HUES64 (cell line): ENCODE data around the gene SEC11A.
"Not testable (repeated sequence)": the region's sequence is repeated elsewhere in the genome, so short reads cannot be mapped to it uniquely, and the experiment has no call there.

Experiments used
- H3K27ac ChIP-seq: 2 replicates; pipeline ENCODE4 v1.7.0; 2013; ENCODE audit warnings: low read depth, low read length, inconsistent platforms
- H3K27me3 ChIP-seq: 2 replicates; pipeline ENCODE4 v1.6.1; 2013; ENCODE audit warnings: mild to moderate bottlenecking, low read length; ENCODE audit not compliant: insufficient read depth
- H3K36me3 ChIP-seq: 2 replicates; pipeline ENCODE4 v1.6.1; 2013; ENCODE audit warnings: mild to moderate bottlenecking, low read length; ENCODE audit not compliant: insufficient read depth
- H3K4me1 ChIP-seq: 2 replicates; pipeline ENCODE4 v1.6.1; 2013; ENCODE audit warnings: mild to moderate bottlenecking, low read length, moderate library complexity; ENCODE audit not compliant: insufficient read depth
- H3K4me3 ChIP-seq: 2 replicates; pipeline ENCODE4 v1.5.1; 2013; ENCODE audit warnings: mild to moderate bottlenecking, low read length, moderate library complexity
- H3K9ac ChIP-seq: 2 replicates; pipeline ENCODE4 v1.6.1; 2013; ENCODE audit warnings: mild to moderate bottlenecking, low read depth, low read length
- H3K9me3 ChIP-seq: 2 replicates; pipeline ENCODE4 v1.6.1; 2013; ENCODE audit warnings: low read depth, low read length; ENCODE audit not compliant: insufficient read depth
- WGBS: fragments of 150-250, 120-280 bp; methylation state at CpG from one replicate; pipeline ENCODE4 v1.1.7; 2013; ENCODE audit warnings: missing lambda C conversion rate; 5-methylcytosine and 5-hydroxymethylcytosine counted together

The SEC11A gene

GRCh38 chr15:84736375-84736774 lies 20.4 kb upstream of the SEC11A start:
- H3K27me3 ChIP-seq, result no peaks in the 10 kb centered on the region
- H3K27ac ChIP-seq, result no peak overlapping the region
- WGBS, result 94% methylated on average over 5 of the region's 5 CpGs
- H3K36me3 ChIP-seq, result no peaks in the 10 kb centered on the region
- no peaks in the 10 kb centered on the region for H3K9me3 ChIP-seq
- H3K4me1 ChIP-seq, result peaks cover 4% of the 10 kb centered on the region; the same call in 1 of the 2 replicates
- H3K9ac ChIP-seq, result no peak overlapping the region
- H3K4me3 ChIP-seq, result no peak overlapping the region

GRCh38 chr15:84735480-84736061 lies 19.6 kb upstream of the SEC11A start:
- WGBS, result 75% methylated on average over 9 of the region's 9 CpGs
- not testable (repeated sequence) for H3K27me3 ChIP-seq, H3K4me1 ChIP-seq, H3K9me3 ChIP-seq, H3K9ac ChIP-seq, H3K36me3 ChIP-seq
- H3K27ac ChIP-seq, result peak overlapping the region; percentile 51
- peak overlapping the region; percentile 28 for H3K4me3 ChIP-seq

GRCh38 chr15:84734794-84735479 lies 19.0 kb upstream of the SEC11A start:
- Histone ChIP-seq H3K9ac (no peak overlapping the region), H3K4me3 (peak overlapping the region; percentile 28), H3K27ac (peak overlapping the region; percentile 69), H3K9me3 (no peaks in the 10 kb centered on the region), H3K36me3 (no peaks in the 10 kb centered on the region), H3K4me1 (peaks cover 4% of the 10 kb centered on the region; the same call in 1 of the 2 replicates), H3K27me3 (no peaks in the 10 kb centered on the region)
- WGBS, result 6% methylated on average over 7 of the region's 7 CpGs

- no peak overlapping the region for H3K4me3 ChIP-seq
- H3K27ac ChIP-seq, result no peak overlapping the region
- no peak overlapping the region for H3K9ac ChIP-seq
- no peaks in the 10 kb centered on the region for H3K9me3 ChIP-seq
- H3K27me3 ChIP-seq, result no peaks in the 10 kb centered on the region
- H3K36me3 ChIP-seq, result no peaks in the 10 kb centered on the region
- H3K4me1 ChIP-seq, result peaks cover 4% of the 10 kb centered on the region; the same call in 1 of the 2 replicates
Measured at GRCh38 chr15:84731774-84732173, 15.8 kb upstream of the SEC11A start.

- Histone ChIP-seq H3K27me3 (no peaks in the 10 kb centered on the region), H3K4me1 (no peaks in the 10 kb centered on the region), H3K9me3 (no peaks in the 10 kb centered on the region), H3K27ac (no peak overlapping the region), H3K9ac (no peak overlapping the region), H3K36me3 (no peaks in the 10 kb centered on the region), H3K4me3 (no peak overlapping the region)
- WGBS, result 95% methylated on average over 6 of the region's 6 CpGs
Measured at GRCh38 chr15:84727429-84727828, 11.5 kb upstream of the SEC11A start.

GRCh38 chr15:84725001-84725491 lies 9.1 kb upstream of the SEC11A start:
- H3K27ac ChIP-seq, result no peak overlapping the region
- WGBS, result 92% methylated on average over 1 of the region's 1 CpG
- H3K9ac ChIP-seq, result no peak overlapping the region
- H3K4me3 ChIP-seq, result no peak overlapping the region
- H3K4me1 ChIP-seq, result peaks cover 3% of the 10 kb centered on the region; the same call in 1 of the 2 replicates
- no peaks in the 10 kb centered on the region for H3K36me3 ChIP-seq
- H3K27me3 ChIP-seq, result no peaks in the 10 kb centered on the region
- H3K9me3 ChIP-seq, result no peaks in the 10 kb centered on the region

- WGBS, result 87% methylated on average over 2 of the region's 2 CpGs
- Histone ChIP-seq H3K4me1 (peaks cover 3% of the 10 kb centered on the region; the same call in 1 of the 2 replicates), H3K27me3 (no peaks in the 10 kb centered on the region), H3K9me3 (no peaks in the 10 kb centered on the region), H3K4me3 (no peak overlapping the region), H3K36me3 (no peaks in the 10 kb centered on the region), H3K9ac (no peak overlapping the region), H3K27ac (no peak overlapping the region)
Measured at GRCh38 chr15:84722628-84723027, 6.7 kb upstream of the SEC11A start.

- no peaks in the 10 kb centered on the region for H3K9me3 ChIP-seq
- H3K4me3 ChIP-seq, result no peak overlapping the region
- no peaks in the 10 kb centered on the region for H3K36me3 ChIP-seq
- peaks cover 3% of the 10 kb centered on the region; the same call in 1 of the 2 replicates for H3K4me1 ChIP-seq
- no peaks in the 10 kb centered on the region for H3K27me3 ChIP-seq
- H3K9ac ChIP-seq, result no peak overlapping the region
- no peak overlapping the region for H3K27ac ChIP-seq
- WGBS, result 40% methylated on average over 2 of the region's 2 CpGs
Measured at GRCh38 chr15:84721371-84721770, 5.4 kb upstream of the SEC11A start.

GRCh38 chr15:84715441-84716035 lies 401 bp downstream of the SEC11A start:
- H3K4me1 ChIP-seq, result peaks cover 9% of the 10 kb centered on the region; the same call in 1 of the 2 replicates
- H3K4me3 ChIP-seq, result peak overlapping the region; percentile 91
- H3K36me3 ChIP-seq, result peaks cover 21% of the 10 kb centered on the region
- no peaks in the 10 kb centered on the region for H3K9me3 ChIP-seq
- peak overlapping the region; percentile 86 for H3K27ac ChIP-seq
- peak overlapping the region; percentile 93 for H3K9ac ChIP-seq
- H3K27me3 ChIP-seq, result no peaks in the 10 kb centered on the region
- under 1% methylated on average over 36 of the region's 36 CpGs for WGBS

- Histone ChIP-seq H3K4me3 (peak overlapping the region; percentile 91), H3K27me3 (no peaks in the 10 kb centered on the region), H3K36me3 (peaks cover 28% of the 10 kb centered on the region), H3K9me3 (no peaks in the 10 kb centered on the region), H3K4me1 (peaks cover 9% of the 10 kb centered on the region; the same call in 1 of the 2 replicates), H3K27ac (peak overlapping the region; percentile 86; the same call in 1 of the 2 replicates), H3K9ac (peak overlapping the region; percentile 93)
- 76% methylated on average over 3 of the region's 3 CpGs for WGBS
Measured at GRCh38 chr15:84714821-84715220, 1.1 kb downstream of the SEC11A start.

- H3K27ac ChIP-seq, result no peak overlapping the region
- H3K36me3 ChIP-seq, result peaks cover 31% of the 10 kb centered on the region
- H3K4me1 ChIP-seq, result peaks cover 9% of the 10 kb centered on the region; the same call in 1 of the 2 replicates
- WGBS, result 91% methylated on average over 5 of the region's 5 CpGs
- H3K4me3 ChIP-seq, result peak overlapping the region; percentile 91
- no peaks in the 10 kb centered on the region for H3K9me3 ChIP-seq
- no peaks in the 10 kb centered on the region for H3K27me3 ChIP-seq
- H3K9ac ChIP-seq, result peak overlapping the region; percentile 93; the same call in 1 of the 2 replicates
Measured at GRCh38 chr15:84714372-84714771, 1.6 kb downstream of the SEC11A start.
